K562 (cell line): Measurements from ENCODE around the gene MYO1D.
"Not testable (repeated sequence)": the region's sequence is repeated elsewhere in the genome, so short reads cannot be mapped to it uniquely, and the experiment has no call there.

ENCODE experiments used
- CREB1 ChIP-seq, 2 experiments: sonication (generic) in 1 of 2; formaldehyde crosslinking in 1 of 2; IDR thresholded peaks; 2 replicates each; pipeline versions ENCODE4 v1.6.1 to v1.8.0; 2012 to 2022; ENCODE audit warnings: inconsistent platforms in 1 of 2, mild to moderate bottlenecking in 1 of 2, missing genetic modification reagents in 1 of 2, moderate library complexity in 1 of 2
- MAFK ChIP-seq: IDR thresholded peaks from 2 replicates; pipeline ENCODE4 v1.6.1; 2011; ENCODE audit warnings: low read length, improper control_type of control experiment
- TBP ChIP-seq: optimal IDR thresholded peaks from 2 replicates; pipeline ENCODE3; 2011; ENCODE audit warnings: low read depth, low read length, improper control_type of control experiment
- ZNF699 ChIP-seq: fragments of 250-450 bp; sonication (Bioruptor Pico); IDR thresholded peaks from 2 replicates; pipeline ENCODE4 v1.8.0; 2021; ENCODE audit warnings: mild to moderate bottlenecking, moderate library complexity; ENCODE audit not compliant: insufficient replicate concordance

GRCh38 chr17:32886951-32887350 is 10.0 kb upstream of the MYO1D start:
- TF ChIP-seq ZNF699; MAFK; CREB1 (IDR thresholded peaks at IDR 0.05); CREB1 (CRISPR knock-in tag; IDR thresholded peaks at IDR 0.05); TBP: not testable (repeated sequence)
